CD14-positive monocyte (primary cell): ENCODE measurements around the gene DLEC1. TPM values are rescaled to one million over a fixed set of nuclear protein-coding genes. Genes with fewer than 3 reads are reported as not detected.

Experiments used
- DNase-seq, 3 donors: peaks; one replicate each; pipeline ENCODE4 v3.0.0-alpha.2; 2011 to 2022
- H2AFZ ChIP-seq: 2 replicates; pipeline ENCODE4 v1.6.0; 2012; ENCODE audit warnings: mild to moderate bottlenecking, low read depth, low read length, inconsistent platforms; ENCODE audit not compliant: insufficient read depth, poor library complexity, severe bottlenecking
- H3K27ac ChIP-seq, 2 donors: 1 replicate in 1 of 2; 2 replicates in 1 of 2; pipeline ENCODE4 v1.5.1; 2012 to 2013; ENCODE audit warnings: low read length in 2 of 2, control low read depth in 1 of 2, inconsistent platforms in 1 of 2, low read depth in 1 of 2, mild to moderate bottlenecking in 1 of 2
- H3K27me3 ChIP-seq, 2 donors: one replicate each; pipeline versions ENCODE4 v1.6.0 to v1.6.1; 2011 to 2013; ENCODE audit warnings: low read length in 2 of 2; ENCODE audit not compliant: control insufficient read depth in 2 of 2, insufficient read depth in 2 of 2
- H3K36me3 ChIP-seq, 2 donors: replicated peaks in 1 of 2; 1 replicate in 1 of 2; 2 replicates in 1 of 2; pipeline versions ENCODE4 v1.5.1 to v1.6.1; 2012 to 2013; ENCODE audit warnings: low read length in 2 of 2, control low read depth in 1 of 2, inconsistent platforms in 1 of 2, mild to moderate bottlenecking in 1 of 2; ENCODE audit not compliant: insufficient read depth in 2 of 2, control insufficient read depth in 1 of 2
- H3K4me1 ChIP-seq, 2 donors: 1 replicate in 1 of 2; 2 replicates in 1 of 2; pipeline versions ENCODE4 v1.5.1 to v1.6.1; 2012 to 2013; ENCODE audit warnings: low read length in 2 of 2, control low read depth in 1 of 2, inconsistent platforms in 1 of 2, mild to moderate bottlenecking in 1 of 2, moderate library complexity in 1 of 2; ENCODE audit not compliant: insufficient read depth in 2 of 2, control insufficient read depth in 1 of 2
- H3K4me2 ChIP-seq: replicated peaks from 2 replicates; pipeline ENCODE3; 2012; ENCODE audit warnings: low read length, moderate library complexity, mild to moderate bottlenecking; ENCODE audit not compliant: poor library complexity, severe bottlenecking; ENCODE audit errors: extremely low read depth
- H3K4me3 ChIP-seq, 3 experiments: fragments of 200-600 bp in 1 of 3; sonication (generic) in 1 of 3; replicated peaks in 1 of 3; 1 replicate in 2 of 3; 2 replicates in 1 of 3; pipeline ENCODE4 v1.5.1; 2011 to 2013; ENCODE audit warnings: low read length in 3 of 3, mild to moderate bottlenecking in 3 of 3, control low read depth in 2 of 3, low read depth in 2 of 3, inconsistent platforms in 1 of 3, moderate library complexity in 1 of 3
- H3K79me2 ChIP-seq: 2 replicates; pipeline ENCODE4 v1.6.0; 2012; ENCODE audit warnings: mild to moderate bottlenecking, control low read depth, inconsistent platforms, low read length, moderate library complexity; ENCODE audit not compliant: insufficient read depth
- H3K9ac ChIP-seq: 2 replicates; pipeline ENCODE4 v1.6.0; 2017; ENCODE audit warnings: low read length, mild to moderate bottlenecking; ENCODE audit not compliant: insufficient read depth, poor library complexity, severe bottlenecking
- H3K9me3 ChIP-seq, 2 donors: replicated peaks in 1 of 2; 1 replicate in 1 of 2; 2 replicates in 1 of 2; pipeline versions ENCODE4 v1.5.1 to v1.6.1; 2012 to 2013; ENCODE audit warnings: low read length in 2 of 2, control low read depth in 1 of 2; ENCODE audit not compliant: control insufficient read depth in 1 of 2, insufficient read depth in 1 of 2
- H4K20me1 ChIP-seq: 2 replicates; pipeline ENCODE4 v1.6.0; 2012; ENCODE audit warnings: mild to moderate bottlenecking, low read length, control low read depth, moderate library complexity; ENCODE audit not compliant: insufficient read depth
- H3K27ac Mint-ChIP-seq, 7 donors: one replicate each; pipeline ENCODE4 v1.8.0; 2020; ENCODE audit warnings: mild to moderate bottlenecking in 7 of 7, mixed read lengths in 7 of 7, moderate library complexity in 6 of 7, inconsistent platforms in 2 of 7
- H3K27me3 Mint-ChIP-seq, 3 donors: one replicate each; pipeline ENCODE4 v1.8.0; 2021 to 2022; ENCODE audit warnings: low read depth in 3 of 3, mild to moderate bottlenecking in 3 of 3, mixed read lengths in 3 of 3, moderate library complexity in 3 of 3, inconsistent platforms in 1 of 3
- H3K36me3 Mint-ChIP-seq, 2 donors: one replicate each; pipeline ENCODE4 v1.8.0; 2020; ENCODE audit warnings: mixed read lengths in 2 of 2, inconsistent platforms in 1 of 2, mild to moderate bottlenecking in 1 of 2
- H3K4me1 Mint-ChIP-seq: one replicate; pipeline ENCODE4 v1.8.0; 2020; ENCODE audit warnings: mild to moderate bottlenecking, mixed read lengths
- H3K4me3 Mint-ChIP-seq, 2 donors: one replicate each; pipeline ENCODE4 v1.8.0; 2020; ENCODE audit warnings: mild to moderate bottlenecking in 2 of 2, mixed read lengths in 2 of 2, moderate library complexity in 1 of 2
- H3K9me3 Mint-ChIP-seq, 7 donors: one replicate each; pipeline ENCODE4 v1.8.0; 2020 to 2022; ENCODE audit warnings: mixed read lengths in 7 of 7, mild to moderate bottlenecking in 6 of 7, moderate library complexity in 6 of 7, inconsistent platforms in 2 of 7
- CTCF ChIP-seq: fragments of 200-600 bp; IDR thresholded peaks from one replicate; pipeline ENCODE4 v1.8.0; 2022; ENCODE audit warnings: antibody characterized with exemption, mild to moderate bottlenecking
- WGBS: methylation state at CpG from one replicate; pipeline ENCODE4 v1.1.5; 2013; ENCODE audit warnings: missing lambda C conversion rate; ENCODE audit not compliant: insufficient coverage; 5-methylcytosine and 5-hydroxymethylcytosine counted together
- intact Hi-C, 2 donors: fragments of 100-400 bp; cut with micrococcal nuclease; formaldehyde crosslinking; loops; one replicate each; pipeline versions ENCODE4 v1.15.0 to v1.15.1; 2023
- polyA plus RNA-seq, 3 donors: library from polyadenylated mRNA; depleted of rRNA in 1 of 3; unstranded in 2 of 3; stranded (reverse) in 1 of 3; fragments of 300-500 nt in 2 of 3; fragments of >200 nt in 1 of 3; fragmentation: Illumina TruSeq in 2 of 3; gene quantifications; 1 replicate in 2 of 3; 2 replicates in 1 of 3; pipeline ENCODE4 v1.2.3, GENCODE V29; 2012 to 2021

DLEC1 gene
- polyA plus RNA-seq, 3 donors, result 0.11 to 0.81 (median 0.14) TPM

GRCh38 chr3:38148311-38148882, 109.4 kb downstream of the DLEC1 start:
- Histone ChIP-seq H3K4me2 (peak overlapping the region; percentile 62), H3K9ac (peak overlapping the region; percentile 37), H3K4me3 (peak overlapping the region in 1 of 3 experiments; percentile 55), H4K20me1 (no peaks in the 10 kb centered on the region), H2AFZ (no peak overlapping the region), H3K27ac (peak overlapping the region; percentile 88 to 89), H3K9me3 (no peaks in the 10 kb centered on the region), H3K36me3 (no peaks in the 10 kb centered on the region), H3K4me1 (peaks cover 79 to 84% of the 10 kb centered on the region in 2 donors), H3K27me3 (no peaks in the 10 kb centered on the region), H3K79me2 (no peaks in the 10 kb centered on the region)
- TF ChIP-seq CTCF, result no peak
- peaks cover 8 to 12% of the 10 kb centered on the region in 2 donors for H3K36me3 Mint-ChIP-seq
- peaks cover 0 to 4% (median 0%) of the 10 kb centered on the region in 3 donors for H3K27me3 Mint-ChIP-seq
- peak overlapping the region; percentile 43 to 57 for H3K4me3 Mint-ChIP-seq
- peaks cover 3 to 13% (median 6%) of the 10 kb centered on the region in 7 donors for H3K9me3 Mint-ChIP-seq
- H3K27ac Mint-ChIP-seq, result peak overlapping the region; percentile 96 to 99 (median 99)
- intact Hi-C loops, result loop anchor here in 1 of 2 donors (10.0 kb wide), 1 partner anchor 64 kb away; no protein-coding TSS in a partner anchor
- 11% methylated on average over 2 of the region's 5 CpGs for WGBS
- H3K4me1 Mint-ChIP-seq, result peaks cover 74% of the 10 kb centered on the region
- DNase-seq, result peak; percentile 80 to 93 (median 92)

DNA sequence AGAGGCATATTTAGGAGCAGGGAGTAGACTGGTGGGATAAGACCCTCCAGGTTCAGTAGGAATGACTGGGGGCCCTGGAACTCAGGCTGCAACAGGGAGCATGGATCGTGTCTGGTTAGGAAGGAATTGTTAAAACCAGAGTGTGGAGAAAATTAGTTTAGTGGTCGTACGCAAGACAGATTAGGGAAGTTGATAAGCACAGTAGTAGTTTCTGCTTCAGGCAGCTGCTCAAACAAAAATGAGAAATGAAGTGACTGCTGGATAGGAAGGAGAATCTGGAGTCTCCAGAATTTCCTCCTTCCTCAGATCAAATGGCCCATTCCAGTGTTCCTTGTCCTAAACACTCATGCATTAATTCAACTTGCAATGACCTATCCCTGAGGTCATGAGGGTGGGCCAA, 110.7 kb downstream of the DLEC1 start:
- H3K27ac Mint-ChIP-seq, result peak overlapping the region; percentile 94 to 99 (median 97)
- Histone ChIP-seq H3K27me3 (no peaks in the 10 kb centered on the region), H3K27ac (peak overlapping the region; percentile 62 to 89), H2AFZ (no peak overlapping the region), H4K20me1 (no peaks in the 10 kb centered on the region), H3K4me1 (peaks cover 85 to 91% of the 10 kb centered on the region in 2 donors), H3K9me3 (no peaks in the 10 kb centered on the region), H3K4me2 (peak overlapping the region; percentile 62), H3K9ac (no peak overlapping the region), H3K36me3 (no peaks in the 10 kb centered on the region), H3K4me3 (peak overlapping the region in 1 of 3 experiments; percentile 62), H3K79me2 (no peaks in the 10 kb centered on the region)
- peaks cover 0 to 2% (median 0%) of the 10 kb centered on the region in 3 donors for H3K27me3 Mint-ChIP-seq
- WGBS, result 0% methylated on average over 1 of the region's 3 CpGs
- peak in 2 of 3 donors; percentile 47 to 78 for DNase-seq
- no peak for TF ChIP-seq CTCF
- peaks cover 78% of the 10 kb centered on the region for H3K4me1 Mint-ChIP-seq
- H3K4me3 Mint-ChIP-seq, result peak overlapping the region; percentile 31 to 80
- intact Hi-C loops, result loop anchor here in 1 of 2 donors (10.0 kb wide), 1 partner anchor 65 kb away; no protein-coding TSS in a partner anchor
- H3K36me3 Mint-ChIP-seq, result peaks cover 8 to 12% of the 10 kb centered on the region in 2 donors
- peaks cover 3 to 13% (median 6%) of the 10 kb centered on the region in 7 donors for H3K9me3 Mint-ChIP-seq
